Activated B cell treated with CpG ODN at 0.5 μM for 24 hours (primary cell): Measurements from ENCODE around the gene METTL15. TPM values are rescaled to one million over a fixed set of nuclear protein-coding genes. Genes with fewer than 3 reads are reported as not detected.
"Not testable (repeated sequence)": the region's sequence is repeated elsewhere in the genome, so short reads cannot be mapped to it uniquely, and the experiment has no call there.

ENCODE experiments used
- ATAC-seq: fragments of 200-7000 bp; cut with Tn5 transposase; one replicate; pipeline ENCODE4 v1.10.0; 2021; ENCODE audit warnings: low read depth, mild to moderate bottlenecking, moderate library complexity
- CTCF ChIA-PET: fragments of 350-600 bp; sonication (Branson Sonifier 250); formaldehyde crosslinking; loops from one replicate; lab custom pipeline; 2021; ENCODE audit warnings: antibody characterized with exemption; lab: Charles Lee
- POLR2A ChIA-PET: fragments of 350-600 bp; sonication (Branson Sonifier 250); formaldehyde crosslinking; loops from one replicate; lab custom pipeline; 2021; ENCODE audit warnings: antibody characterized with exemption; lab: Charles Lee
- DNase-seq: peaks from one replicate; pipeline ENCODE4 v3.0.0; 2022
- H3K27ac Mint-ChIP-seq: one replicate; pipeline ENCODE4 v1.8.0; 2020; ENCODE audit warnings: mixed read lengths
- H3K27me3 Mint-ChIP-seq: one replicate; pipeline ENCODE4 v1.8.0; 2021; ENCODE audit warnings: mixed read lengths
- H3K36me3 Mint-ChIP-seq: one replicate; pipeline ENCODE4 v1.8.0; 2021; ENCODE audit warnings: low read depth, mixed read lengths
- H3K4me1 Mint-ChIP-seq: one replicate; pipeline ENCODE4 v1.8.0; 2021; ENCODE audit warnings: mixed read lengths
- H3K4me3 Mint-ChIP-seq: one replicate; pipeline ENCODE4 v1.8.0; 2020; ENCODE audit warnings: mild to moderate bottlenecking, mixed read lengths
- H3K9me3 Mint-ChIP-seq: one replicate; pipeline ENCODE4 v1.8.0; 2020; ENCODE audit warnings: mixed read lengths
- CTCF ChIP-seq: fragments of 200-600 bp; IDR thresholded peaks from one replicate; pipeline ENCODE4 v1.8.0; 2022; ENCODE audit warnings: antibody characterized with exemption, mild to moderate bottlenecking
- intact Hi-C: fragments of 100-400 bp; cut with micrococcal nuclease; formaldehyde crosslinking; loops from one replicate; pipeline ENCODE4 v1.15.1; 2024
- total RNA-seq: library from RNA; stranded (reverse); gene quantifications from 2 replicates; pipeline ENCODE4 v1.2.3, GENCODE V29; 2022

Gene METTL15
- total RNA-seq, 1 donor from 2014 or later, result 14.2 TPM

- no peak for TF ChIP-seq CTCF
- ATAC-seq (no peak), DNase-seq (no peak)
- ChIA-PET POLR2A (no interaction called here), CTCF (no interaction called here)
- H3K9me3 Mint-ChIP-seq, result peaks cover 6% of the 10 kb centered on the region
- H3K27ac Mint-ChIP-seq, result no peak overlapping the region
- H3K27me3 Mint-ChIP-seq, result no peaks in the 10 kb centered on the region
- no peaks in the 10 kb centered on the region for H3K4me1 Mint-ChIP-seq
- intact Hi-C loops, result no loop called here
- peaks cover 31% of the 10 kb centered on the region for H3K36me3 Mint-ChIP-seq
- no peak overlapping the region for H3K4me3 Mint-ChIP-seq
These were observed 87.3 kb downstream of the METTL15 start for GRCh38 chr11:28195449-28195848.

- Mint-ChIP-seq H3K36me3 (peaks cover 30% of the 10 kb centered on the region), H3K4me1 (peaks cover 15% of the 10 kb centered on the region), H3K9me3 (peaks cover 3% of the 10 kb centered on the region), H3K27me3 (no peaks in the 10 kb centered on the region), H3K4me3 (no peak overlapping the region), H3K27ac (no peak overlapping the region)
- no peak for TF ChIP-seq CTCF
- POLR2A ChIA-PET, result no interaction called here
- ATAC-seq (no peak), DNase-seq (no peak)
- intact Hi-C loops, result no loop called here
- CTCF ChIA-PET, result no interaction called here
These were observed 101.7 kb downstream of the METTL15 start for GRCh38 chr11:28209906-28210305.

GRCh38 chr11:28222063-28222462 lies 113.9 kb downstream of the METTL15 start:
- H3K4me1 Mint-ChIP-seq, H3K36me3 Mint-ChIP-seq, ATAC-seq, H3K9me3 Mint-ChIP-seq, H3K27me3 Mint-ChIP-seq, DNase-seq, H3K4me3 Mint-ChIP-seq, CTCF ChIA-PET, POLR2A ChIA-PET, H3K27ac Mint-ChIP-seq, intact Hi-C loops: not testable (repeated sequence)

- POLR2A ChIA-PET, result no interaction called here
- peaks cover 8% of the 10 kb centered on the region for H3K36me3 Mint-ChIP-seq
- ATAC-seq, result no peak
- no peaks in the 10 kb centered on the region for H3K9me3 Mint-ChIP-seq
- no peak for TF ChIP-seq CTCF
- no peak overlapping the region for H3K27ac Mint-ChIP-seq
- H3K27me3 Mint-ChIP-seq, result no peaks in the 10 kb centered on the region
- CTCF ChIA-PET, result no interaction called here
- no peak overlapping the region for H3K4me3 Mint-ChIP-seq
- intact Hi-C loops, result no loop called here
- peaks cover 2% of the 10 kb centered on the region for H3K4me1 Mint-ChIP-seq
- DNase-seq, result no peak
These were observed 115.4 kb downstream of the METTL15 start for GRCh38 chr11:28223577-28223976.

GRCh38 chr11:28223994-28224393 lies 115.8 kb downstream of the METTL15 start:
- peaks cover 8% of the 10 kb centered on the region for H3K36me3 Mint-ChIP-seq
- DNase-seq, result no peak
- intact Hi-C loops, result no loop called here
- no peaks in the 10 kb centered on the region for H3K9me3 Mint-ChIP-seq
- H3K27me3 Mint-ChIP-seq, result no peaks in the 10 kb centered on the region
- H3K4me3 Mint-ChIP-seq, result no peak overlapping the region
- no peak overlapping the region for H3K27ac Mint-ChIP-seq
- peaks cover 2% of the 10 kb centered on the region for H3K4me1 Mint-ChIP-seq
- no peak for ATAC-seq
- no peak for TF ChIP-seq CTCF
- POLR2A ChIA-PET, result no interaction called here
- CTCF ChIA-PET, result no interaction called here

- ATAC-seq (no peak), DNase-seq (no peak)
- no peak for TF ChIP-seq CTCF
- Mint-ChIP-seq H3K4me3 (no peak overlapping the region), H3K27ac (no peak overlapping the region), H3K4me1 (no peaks in the 10 kb centered on the region), H3K27me3 (no peaks in the 10 kb centered on the region), H3K9me3 (no peaks in the 10 kb centered on the region), H3K36me3 (peaks cover 19% of the 10 kb centered on the region)
- POLR2A ChIA-PET, result no interaction called here
- intact Hi-C loops, result no loop called here
- CTCF ChIA-PET, result no interaction called here
These were observed 119.3 kb downstream of the METTL15 start for GRCh38 chr11:28227460-28227859.
